ENCODE measurements around the gene GJD3. TPM values are rescaled to one million over a fixed set of nuclear protein-coding genes. Genes with fewer than 3 reads are reported as not detected.
A peak's percentile ranks its signal among the peaks of the same experiment; 100 is the strongest.

GJD3 gene
- total and polyA plus RNA-seq, 7 experiments from 2014 or later, result 0.27 TPM; not detected in 6

DNA sequence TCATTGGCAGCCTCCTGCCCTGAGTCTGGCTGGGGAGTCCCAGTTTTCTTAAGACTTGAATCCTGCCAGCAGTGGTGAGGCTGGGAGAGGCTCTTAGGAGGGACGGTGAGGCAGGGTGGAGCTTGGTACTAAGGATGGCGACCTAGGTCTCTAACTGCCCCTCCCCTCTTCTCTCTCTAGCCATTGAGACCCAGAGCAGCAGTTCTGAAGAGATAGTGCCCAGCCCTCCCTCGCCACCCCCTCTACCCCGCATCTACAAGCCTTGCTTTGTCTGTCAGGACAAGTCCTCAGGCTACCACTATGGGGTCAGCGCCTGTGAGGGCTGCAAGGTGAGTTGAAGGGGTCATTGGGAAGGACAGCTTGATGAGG lies 16.4 kb downstream of the GJD3 start:
- peaks cover 43 to 50% of the 10 kb centered on the region in 2 donors for H3K4me1 ChIP-seq (ENCODE audit: control insufficient read depth in 2 of 2, insufficient read depth in 2 of 2, low read length in 2 of 2)
- no peaks in the 10 kb centered on the region for H3K9me3 ChIP-seq (ENCODE audit: control insufficient read depth in 2 of 3, low read length in 3 of 3)
- ChIA-PET CTCF (interaction anchor here (0.9 to 11.9 kb wide), 3 partner anchors 25 to 56 kb away, joined by 3 to 233 read pairs (median 3); no protein-coding TSS in a partner anchor), POLR2A (interaction anchor here (1.0 to 34.9 kb wide), 3 partner anchors 10 to 33 kb away, joined by 3 to 742 read pairs (median 5); partner anchors contain the start of gene RARA)
- intact Hi-C loops (cut with micrococcal nuclease), result no loop called here
- no peaks in the 10 kb centered on the region for H3K9me3 Mint-ChIP-seq
- peak overlapping the region; percentile 40 for H3K27ac ChIP-seq (ENCODE audit: low read depth, low read length)
- ATAC-seq (no peak), DNase-seq (no peak)
- H3K27me3 Mint-ChIP-seq, result no peaks in the 10 kb centered on the region
- peaks cover 28 to 79% (median 56%) of the 10 kb centered on the region in 7 donors for H3K4me1 Mint-ChIP-seq
- H3K36me3 Mint-ChIP-seq, result peaks cover 6 to 21% (median 7%) of the 10 kb centered on the region in 5 donors
- no peaks in the 10 kb centered on the region for H3K27me3 ChIP-seq (ENCODE audit: control insufficient read depth in 2 of 2, insufficient read depth in 2 of 2, low read length in 2 of 2)
- no peak overlapping the region for H3K4me3 ChIP-seq (ENCODE audit: low read length)
- H3K4me3 Mint-ChIP-seq, result peak overlapping the region in 2 of 10 donors; percentile 44 to 71
- peak overlapping the region in 7 of 9 donors; percentile 52 to 82 (median 72) for H3K27ac Mint-ChIP-seq
- H3K36me3 ChIP-seq (ENCODE audit: control insufficient read depth in 2 of 3, insufficient read depth in 3 of 3, low read length in 3 of 3), result peaks cover 2 to 44% (median 4%) of the 10 kb centered on the region in 3 experiments

DNA sequence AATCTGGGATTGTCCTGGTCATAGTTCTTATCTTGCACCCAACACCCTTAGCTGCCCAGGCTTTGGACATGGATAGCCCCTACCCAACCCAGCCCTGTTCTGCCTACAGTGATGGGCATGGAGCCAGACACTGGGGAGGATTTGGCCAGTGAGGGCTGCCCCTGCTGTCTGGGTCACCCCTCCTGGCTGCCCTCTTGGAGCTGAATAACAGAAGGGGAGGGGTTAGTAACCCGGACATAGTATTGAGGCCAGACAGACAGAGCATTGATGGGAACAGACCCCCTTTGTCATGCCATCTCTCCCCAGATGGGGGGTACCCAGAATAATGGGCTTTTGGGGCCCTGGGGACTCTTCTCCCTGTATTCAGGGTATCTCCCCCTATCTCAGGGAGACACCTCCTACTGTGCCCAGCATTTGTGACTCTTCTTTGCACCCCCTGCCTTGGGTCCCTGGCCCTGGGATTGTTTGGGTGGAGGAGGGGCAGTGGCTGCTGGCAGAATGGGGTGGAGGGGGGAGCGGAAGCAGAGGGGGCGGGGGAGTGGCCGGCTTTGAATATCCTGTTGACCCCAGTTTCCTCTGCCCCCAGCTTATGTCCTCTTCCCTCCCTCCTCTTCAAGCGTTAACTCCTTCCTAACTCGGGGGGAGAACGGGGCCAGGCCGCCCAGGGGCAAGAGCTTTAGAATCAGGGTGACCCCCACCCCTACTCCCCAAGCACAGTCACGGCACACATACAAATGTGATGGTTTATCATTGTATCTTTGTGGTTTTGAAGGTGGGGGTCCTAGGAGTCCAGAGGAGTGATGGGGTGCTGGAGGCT lies 17.0 kb downstream of the GJD3 start:
- intact Hi-C loops (cut with micrococcal nuclease), result no loop called here
- H3K4me3 ChIP-seq (ENCODE audit: low read length), result no peak overlapping the region
- ATAC-seq (no peak), DNase-seq (no peak)
- peaks cover 48 to 56% of the 10 kb centered on the region in 2 donors for H3K4me1 ChIP-seq (ENCODE audit: control insufficient read depth in 2 of 2, insufficient read depth in 2 of 2, low read length in 2 of 2)
- peaks cover 30 to 79% (median 55%) of the 10 kb centered on the region in 7 donors for H3K4me1 Mint-ChIP-seq
- peak overlapping the region in 5 of 10 donors; percentile 32 to 71 (median 44) for H3K4me3 Mint-ChIP-seq
- H3K36me3 ChIP-seq (ENCODE audit: control insufficient read depth in 2 of 3, insufficient read depth in 3 of 3, low read length in 3 of 3), result peaks cover 2 to 38% (median 4%) of the 10 kb centered on the region in 3 experiments
- H3K36me3 Mint-ChIP-seq, result peaks cover 4 to 23% (median 5%) of the 10 kb centered on the region in 5 donors
- no peaks in the 10 kb centered on the region for H3K27me3 ChIP-seq (ENCODE audit: control insufficient read depth in 2 of 2, insufficient read depth in 2 of 2, low read length in 2 of 2)
- ChIA-PET POLR2A (interaction anchor here (0.6 to 34.9 kb wide), 3 partner anchors 12 to 70 kb away, joined by 3 to 742 read pairs (median 3); partner anchors contain the start of gene RARA), CTCF (interaction anchor here (1.2 to 11.9 kb wide), 2 partner anchors 43 to 55 kb away, joined by 3 to 233 read pairs; no protein-coding TSS in a partner anchor)
- peak overlapping the region in 8 of 9 donors; percentile 38 to 86 (median 76) for H3K27ac Mint-ChIP-seq
- H3K27me3 Mint-ChIP-seq, result no peaks in the 10 kb centered on the region
- H3K9me3 ChIP-seq (ENCODE audit: control insufficient read depth in 2 of 3, low read length in 3 of 3), result no peaks in the 10 kb centered on the region
- no peaks in the 10 kb centered on the region for H3K9me3 Mint-ChIP-seq
- H3K27ac ChIP-seq (ENCODE audit: low read depth, low read length), result peak overlapping the region; percentile 40

DNA sequence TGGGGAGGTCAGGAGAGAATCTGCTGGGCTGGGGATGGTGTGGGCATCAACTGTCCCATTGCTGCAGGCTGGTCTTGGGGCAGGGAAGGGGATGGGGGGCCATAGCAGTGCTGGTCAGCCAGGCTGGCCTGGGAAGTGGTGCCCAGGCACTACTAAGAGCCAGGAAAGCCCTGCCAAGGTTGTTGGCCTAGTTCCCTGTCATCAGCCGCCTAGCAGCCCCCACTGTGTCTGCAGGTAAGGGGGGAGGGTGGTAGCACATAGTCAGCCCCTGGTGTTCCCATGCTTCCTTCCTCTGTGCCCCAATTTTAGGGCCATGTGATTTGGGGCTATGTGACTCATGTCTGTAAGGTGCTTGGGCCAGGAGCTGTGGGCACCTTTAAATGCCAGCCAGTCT lies 17.8 kb downstream of the GJD3 start:
- Mint-ChIP-seq H3K27ac (peak overlapping the region in 8 of 9 donors; percentile 38 to 86 (median 76)), H3K4me1 (peaks cover 30 to 76% (median 50%) of the 10 kb centered on the region in 7 donors), H3K9me3 (no peaks in the 10 kb centered on the region), H3K27me3 (no peaks in the 10 kb centered on the region), H3K36me3 (peaks cover 0 to 19% (median 3%) of the 10 kb centered on the region in 5 donors), H3K4me3 (peak overlapping the region in 7 of 10 donors; percentile 23 to 71 (median 37))
- no peaks in the 10 kb centered on the region for H3K9me3 ChIP-seq (ENCODE audit: control insufficient read depth in 2 of 3, low read length in 3 of 3)
- ATAC-seq (no peak), DNase-seq (no peak)
- H3K4me1 ChIP-seq (ENCODE audit: control insufficient read depth in 2 of 2, insufficient read depth in 2 of 2, low read length in 2 of 2), result peaks cover 53 to 60% of the 10 kb centered on the region in 2 donors
- no peaks in the 10 kb centered on the region for H3K27me3 ChIP-seq (ENCODE audit: control insufficient read depth in 2 of 2, insufficient read depth in 2 of 2, low read length in 2 of 2)
- H3K36me3 ChIP-seq (ENCODE audit: control insufficient read depth in 2 of 3, insufficient read depth in 3 of 3, low read length in 3 of 3), result peaks cover 0 to 30% (median 2%) of the 10 kb centered on the region in 3 experiments
- ChIA-PET CTCF (interaction anchor here (2.3 kb wide), 1 partner anchor 8 kb away, joined by 13 read pairs; no protein-coding TSS in a partner anchor), POLR2A (interaction anchor here (34.9 kb wide), 1 partner anchor 31 kb away, joined by 742 read pairs; the partner anchor contains the start of gene RARA)
- no peak overlapping the region for H3K27ac ChIP-seq (ENCODE audit: low read depth, low read length)
- intact Hi-C loops (cut with micrococcal nuclease), result no loop called here
- H3K4me3 ChIP-seq (ENCODE audit: low read length), result no peak overlapping the region

DNA sequence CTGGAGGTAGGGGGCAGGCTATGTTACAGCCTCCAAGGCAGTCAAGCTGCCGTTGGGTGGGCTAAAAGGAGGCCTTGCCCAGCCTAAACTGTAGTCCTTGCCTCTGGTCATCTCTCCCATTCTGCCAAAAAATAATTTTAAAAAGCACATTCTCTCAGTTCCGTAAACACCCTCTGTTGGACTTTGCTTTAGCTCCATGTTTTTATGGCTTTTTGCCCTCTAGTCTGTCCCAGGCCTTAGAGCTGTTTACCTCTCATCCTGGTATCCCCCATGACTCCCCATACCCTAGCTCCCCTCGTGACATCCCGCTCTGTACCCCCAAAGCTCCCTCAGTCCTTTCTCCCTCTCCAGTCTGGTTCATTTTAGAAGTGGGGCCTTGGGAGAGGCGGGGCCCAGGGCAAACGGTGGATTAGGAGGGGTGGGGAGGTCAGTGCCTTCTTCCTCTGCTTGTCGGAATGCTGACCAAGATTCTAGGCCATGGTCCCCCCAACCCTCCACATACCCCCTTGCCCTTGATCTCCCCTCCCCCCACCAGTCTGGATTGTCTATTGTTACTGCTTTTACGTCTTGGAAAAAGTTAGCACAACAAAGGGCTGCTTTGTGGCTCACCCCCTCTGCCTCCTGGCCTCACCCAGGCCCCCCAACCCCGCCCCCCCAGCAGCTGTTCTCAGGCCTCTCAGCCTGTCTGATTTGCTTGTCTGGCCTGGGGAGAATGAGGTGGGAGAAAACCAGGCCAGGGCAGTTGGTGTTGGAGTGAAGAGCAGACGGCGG lies 18.4 kb downstream of the GJD3 start:
- Mint-ChIP-seq H3K4me1 (peaks cover 30 to 77% (median 51%) of the 10 kb centered on the region in 7 donors), H3K36me3 (peaks cover 0 to 19% (median 3%) of the 10 kb centered on the region in 5 donors), H3K4me3 (peak overlapping the region in 9 of 10 donors; percentile 19 to 85 (median 80)), H3K9me3 (no peaks in the 10 kb centered on the region), H3K27me3 (no peaks in the 10 kb centered on the region), H3K27ac (peak overlapping the region in 8 of 9 donors; percentile 36 to 89 (median 82))
- Histone ChIP-seq H3K9me3 (ENCODE audit: control insufficient read depth in 2 of 3, low read length in 3 of 3) (no peaks in the 10 kb centered on the region), H3K27me3 (ENCODE audit: control insufficient read depth in 2 of 2, insufficient read depth in 2 of 2, low read length in 2 of 2) (no peaks in the 10 kb centered on the region), H3K4me1 (ENCODE audit: control insufficient read depth in 2 of 2, insufficient read depth in 2 of 2, low read length in 2 of 2) (peaks cover 53 to 60% of the 10 kb centered on the region in 2 donors), H3K27ac (ENCODE audit: low read depth, low read length) (peak overlapping the region; percentile 69), H3K36me3 (ENCODE audit: control insufficient read depth in 2 of 3, insufficient read depth in 3 of 3, low read length in 3 of 3) (peaks cover 0 to 24% (median 2%) of the 10 kb centered on the region in 3 experiments), H3K4me3 (ENCODE audit: low read length) (no peak overlapping the region)
- intact Hi-C loops (cut with micrococcal nuclease), result no loop called here
- ATAC-seq, result no peak
- POLR2A ChIA-PET, result interaction anchor here (0.7 to 34.9 kb wide), 7 partner anchors 8 to 208 kb away, joined by 3 to 742 read pairs (median 4); partner anchors contain the start of gene RARA
- CTCF ChIA-PET, result interaction anchor here (0.6 to 3.3 kb wide), 6 partner anchors 9 to 192 kb away, joined by 3 to 25 read pairs (median 6); no protein-coding TSS in a partner anchor
- no peak for DNase-seq

DNA sequence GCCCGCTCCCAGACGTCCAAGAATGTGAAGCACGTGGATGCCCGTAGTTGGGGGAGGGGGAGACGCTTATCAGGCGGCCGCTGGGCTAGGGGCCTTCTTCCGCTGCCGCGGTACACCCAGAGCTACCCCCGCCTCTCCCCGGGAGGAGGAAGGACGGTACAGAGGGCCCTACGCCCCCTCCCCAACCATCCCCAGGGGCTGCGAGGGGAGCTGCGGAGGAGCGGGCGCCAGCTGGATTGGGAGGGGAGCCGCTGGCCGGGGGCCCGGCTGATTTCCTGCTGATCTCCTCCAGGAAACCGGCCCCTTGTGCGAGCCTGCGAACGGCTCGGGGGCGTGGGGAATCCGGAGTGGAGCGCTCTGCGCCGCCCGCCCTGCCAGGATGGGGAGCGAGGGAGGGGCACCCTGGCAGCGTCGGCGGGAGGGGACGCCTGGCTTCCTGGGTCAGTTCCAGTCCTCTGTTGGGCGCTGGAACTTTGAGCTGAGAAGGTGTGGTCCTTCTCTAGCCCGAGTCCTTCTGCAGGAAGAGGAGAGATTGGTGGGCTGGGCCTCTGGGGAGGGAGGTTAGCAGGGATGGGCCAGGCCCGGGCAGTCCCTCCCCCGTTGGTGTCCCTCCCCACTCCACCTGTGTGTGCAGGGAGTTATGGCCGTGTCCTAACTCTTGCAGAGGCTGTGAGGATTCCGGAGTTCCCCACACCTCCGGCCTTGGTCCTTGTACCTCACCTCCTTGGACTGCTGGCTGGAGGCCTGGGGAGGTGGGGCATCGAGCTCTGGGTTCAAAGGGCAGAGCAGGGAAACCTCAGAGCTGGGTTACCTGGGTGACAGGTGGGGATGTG lies 19.2 kb downstream of the GJD3 start:
- Mint-ChIP-seq H3K9me3 (no peaks in the 10 kb centered on the region), H3K4me1 (peaks cover 34 to 85% (median 59%) of the 10 kb centered on the region in 7 donors), H3K27me3 (no peaks in the 10 kb centered on the region), H3K36me3 (peaks cover 0 to 24% (median 5%) of the 10 kb centered on the region in 5 donors), H3K27ac (peak overlapping the region; percentile 19 to 89 (median 83)), H3K4me3 (peak overlapping the region; percentile 46 to 85 (median 78))
- DNase-seq (peak in 4 of 9 donors; percentile 23 to 38 (median 36)), ATAC-seq (no peak)
- intact Hi-C loops (cut with micrococcal nuclease), result no loop called here
- Histone ChIP-seq H3K36me3 (ENCODE audit: control insufficient read depth in 2 of 3, insufficient read depth in 3 of 3, low read length in 3 of 3) (peaks cover 0 to 17% (median 4%) of the 10 kb centered on the region in 3 experiments), H3K27me3 (ENCODE audit: control insufficient read depth in 2 of 2, insufficient read depth in 2 of 2, low read length in 2 of 2) (no peaks in the 10 kb centered on the region), H3K27ac (ENCODE audit: low read depth, low read length) (peak overlapping the region; percentile 69), H3K4me1 (ENCODE audit: control insufficient read depth in 2 of 2, insufficient read depth in 2 of 2, low read length in 2 of 2) (peaks cover 61 to 66% of the 10 kb centered on the region in 2 donors), H3K9me3 (ENCODE audit: control insufficient read depth in 2 of 3, low read length in 3 of 3) (no peaks in the 10 kb centered on the region), H3K4me3 (ENCODE audit: low read length) (peak overlapping the region; percentile 57)
- CTCF ChIA-PET, result interaction anchor here (0.6 to 3.3 kb wide), 7 partner anchors 8 to 192 kb away, joined by 3 to 25 read pairs (median 5); no protein-coding TSS in a partner anchor
- POLR2A ChIA-PET, result interaction anchor here (0.7 to 34.9 kb wide), 7 partner anchors 9 to 207 kb away, joined by 3 to 742 read pairs (median 4); partner anchors contain the start of gene RARA

Data from naive thymus-derived CD4-positive, alpha-beta T cell (primary cell).